AG04450 (cell line): ENCODE measurements around the gene SH3TC1. TPM values are rescaled to one million over a fixed set of nuclear protein-coding genes. Genes with fewer than 3 reads are reported as not detected.

ENCODE experiments used
- CTCF ChIA-PET: fragments of 300-600, 350-600 bp; formaldehyde crosslinking; extraction: SDS; loops from one replicate; lab custom pipeline; 2022; ENCODE audit warnings: antibody characterized with exemption, inconsistent platforms; lab: Charles Lee
- POLR2A ChIA-PET: fragments of 350-600 bp; formaldehyde crosslinking; extraction: SDS; loops from one replicate; lab custom pipeline; 2021; ENCODE audit warnings: antibody characterized with exemption, inconsistent platforms; lab: Yijun Ruan, JAX
- DNase-seq: peaks from one replicate; pipeline ENCODE4 v3.0.0-alpha.2; 2011; ENCODE audit warnings: low read depth, low spot score
- H3K27ac ChIP-seq: one replicate; pipeline ENCODE4 v1.5.1; 2012; ENCODE audit warnings: low read depth, low read length, control low read depth
- H3K27me3 ChIP-seq: one replicate; pipeline ENCODE4 v1.6.0; 2012; ENCODE audit warnings: low read length; ENCODE audit not compliant: control insufficient read depth, insufficient read depth
- H3K4me3 ChIP-seq: 2 replicates; pipeline ENCODE4 v1.5.1; 2011; ENCODE audit warnings: mild to moderate bottlenecking, low read depth, low read length, control low read depth
- H3K9me3 ChIP-seq: 2 replicates; pipeline ENCODE4 v1.5.1; 2012; ENCODE audit warnings: low read length; ENCODE audit not compliant: control insufficient read depth, insufficient read depth
- polyA plus RNA-seq: library from polyadenylated mRNA; depleted of rRNA; stranded (reverse); fragments of >200 nt; gene quantifications from 2 replicates; pipeline ENCODE4 v1.2.3, GENCODE V29; 2011
- TF ChIP-seq, protein P1 (sequence below): IDR thresholded peaks from 2 replicates; pipeline ENCODE4 v1.5.1; 2011; ENCODE audit warnings: low read depth, low read length, control low read depth, inconsistent platforms

Gene SH3TC1
- polyA plus RNA-seq, 1 experiment: 0.98 TPM

GRCh38 chr4:8276358-8277240 lies 77.5 kb downstream of the SH3TC1 start:
- Histone ChIP-seq H3K27ac (no peak overlapping the region), H3K9me3 (no peaks in the 10 kb centered on the region; the same call in 1 of the 2 replicates), H3K27me3 (no peaks in the 10 kb centered on the region), H3K4me3 (no peak overlapping the region)
- ChIA-PET CTCF (interaction anchor here (1.1 to 2.1 kb wide), 2 partner anchors 19 to 126 kb away, joined by 3 to 11 read pairs; no protein-coding TSS in a partner anchor), POLR2A (interaction anchor here (0.6 kb wide), 1 partner anchor 37 kb away, joined by 3 read pairs; no protein-coding TSS in a partner anchor)
- TF ChIP-seq, protein P1, sequence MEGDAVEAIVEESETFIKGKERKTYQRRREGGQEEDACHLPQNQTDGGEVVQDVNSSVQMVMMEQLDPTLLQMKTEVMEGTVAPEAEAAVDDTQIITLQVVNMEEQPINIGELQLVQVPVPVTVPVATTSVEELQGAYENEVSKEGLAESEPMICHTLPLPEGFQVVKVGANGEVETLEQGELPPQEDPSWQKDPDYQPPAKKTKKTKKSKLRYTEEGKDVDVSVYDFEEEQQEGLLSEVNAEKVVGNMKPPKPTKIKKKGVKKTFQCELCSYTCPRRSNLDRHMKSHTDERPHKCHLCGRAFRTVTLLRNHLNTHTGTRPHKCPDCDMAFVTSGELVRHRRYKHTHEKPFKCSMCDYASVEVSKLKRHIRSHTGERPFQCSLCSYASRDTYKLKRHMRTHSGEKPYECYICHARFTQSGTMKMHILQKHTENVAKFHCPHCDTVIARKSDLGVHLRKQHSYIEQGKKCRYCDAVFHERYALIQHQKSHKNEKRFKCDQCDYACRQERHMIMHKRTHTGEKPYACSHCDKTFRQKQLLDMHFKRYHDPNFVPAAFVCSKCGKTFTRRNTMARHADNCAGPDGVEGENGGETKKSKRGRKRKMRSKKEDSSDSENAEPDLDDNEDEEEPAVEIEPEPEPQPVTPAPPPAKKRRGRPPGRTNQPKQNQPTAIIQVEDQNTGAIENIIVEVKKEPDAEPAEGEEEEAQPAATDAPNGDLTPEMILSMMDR: no peak
- DNase-seq: no peak

GRCh38 chr4:8277356-8278008 lies 78.4 kb downstream of the SH3TC1 start:
- H3K4me3 ChIP-seq: no peak overlapping the region
- TF ChIP-seq, protein P1: 0 out of 2 replicates have a peak, but pooled peaks have one; percentile 5
- no peaks in the 10 kb centered on the region; the same call in 1 of the 2 replicates for H3K9me3 ChIP-seq
- CTCF ChIA-PET: interaction anchor here (0.8 to 1.3 kb wide), 2 partner anchors 42 to 125 kb away, joined by 3 to 7 read pairs; no protein-coding TSS in a partner anchor
- no peak for DNase-seq
- POLR2A ChIA-PET: interaction anchor here (0.6 to 1.5 kb wide), 2 partner anchors 17 to 116 kb away, joined by 5 to 6 read pairs; no protein-coding TSS in a partner anchor
- peak overlapping the region; percentile 77 for H3K27ac ChIP-seq
- H3K27me3 ChIP-seq: no peaks in the 10 kb centered on the region

GRCh38 chr4:8278009-8278395 lies 78.9 kb downstream of the SH3TC1 start:
- CTCF ChIA-PET: interaction anchor here (0.7 to 1.3 kb wide), 3 partner anchors 37 to 125 kb away, joined by 3 to 7 read pairs (median 3); no protein-coding TSS in a partner anchor
- TF ChIP-seq, protein P1: no peak
- Histone ChIP-seq H3K9me3 (no peaks in the 10 kb centered on the region; the same call in 1 of the 2 replicates), H3K27ac (peak overlapping the region; percentile 77), H3K27me3 (no peaks in the 10 kb centered on the region), H3K4me3 (no peak overlapping the region)
- POLR2A ChIA-PET: interaction anchor here (0.6 to 1.5 kb wide), 8 partner anchors 8 to 115 kb away, joined by 3 to 7 read pairs (median 6); partner anchors contain the start of gene HTRA3
- no peak for DNase-seq

GRCh38 chr4:8278421-8279287 lies 79.6 kb downstream of the SH3TC1 start:
- TF ChIP-seq, protein P1: no peak
- POLR2A ChIA-PET: interaction anchor here (0.7 to 1.5 kb wide), 8 partner anchors 9 to 114 kb away, joined by 3 to 7 read pairs (median 4); partner anchors contain the start of gene HTRA3
- Histone ChIP-seq H3K27ac (peak overlapping the region; percentile 80), H3K4me3 (no peak overlapping the region), H3K27me3 (no peaks in the 10 kb centered on the region), H3K9me3 (no peaks in the 10 kb centered on the region; the same call in 1 of the 2 replicates)
- peak; percentile 85 for DNase-seq
- CTCF ChIA-PET: interaction anchor here (0.7 to 1.3 kb wide), 3 partner anchors 36 to 124 kb away, joined by 3 to 7 read pairs (median 3); no protein-coding TSS in a partner anchor
